Uterus (tissue), 2 donors: Measurements from ENCODE around the gene LMCD1.

Source experiments
- CTCF ChIP-seq, 4 experiments: fragments of 200-600 bp in 2 of 4; fragments of 450-650 bp in 2 of 4; sonication (generic) in 2 of 4; IDR thresholded peaks; one replicate each; pipeline ENCODE4 v1.5.1; 2016 to 2019; ENCODE audit warnings: antibody characterized with exemption in 4 of 4, mild to moderate bottlenecking in 2 of 4, moderate library complexity in 1 of 4
- POLR2A ChIP-seq, 2 donors: fragments of 450-650 bp; IDR thresholded peaks; one replicate each; pipeline ENCODE4 v1.6.1; 2016; ENCODE audit warnings: antibody characterized with exemption in 2 of 2, mild to moderate bottlenecking in 1 of 2, moderate library complexity in 1 of 2

- TF ChIP-seq CTCF (IDR thresholded peaks at IDR 0.05) (no peak), POLR2A (IDR thresholded peaks at IDR 0.05) (no peak)
Observed at GRCh38 chr3:8453153-8453552, 48.5 kb upstream of the LMCD1 start.
